GM12878 (cell line): Measurements from ENCODE around the gene GMDS. TPM values are rescaled to one million over a fixed set of nuclear protein-coding genes. Genes with fewer than 3 reads are reported as not detected.
A peak's percentile ranks its signal among the peaks of the same experiment; 100 is the strongest.

Experiments
- ATAC-seq: fragments of 200-7000 bp; cut with Tn5 transposase; 3 replicates; pipeline ENCODE4 v1.9.1; 2020; ENCODE audit warnings: mild to moderate bottlenecking, moderate library complexity
- BruUV-seq: library from RNA; stranded (reverse); fragments of 400-500 nt; replicated peaks from 2 replicates; lab custom pipeline; 2021; lab: Mats Ljungman, UMichigan
- CTCF ChIA-PET: fragments of 300-600 bp; sonication (Branson Sonifier 250); formaldehyde crosslinking; extraction: SDS; loops from one replicate; lab custom pipeline; 2021; ENCODE audit warnings: inconsistent platforms; lab: Yijun Ruan, JAX
- POLR2A ChIA-PET: fragments of 350-600 bp; formaldehyde crosslinking; extraction: SDS; loops from one replicate; lab custom pipeline; 2021; ENCODE audit warnings: inconsistent platforms; lab: Charles Lee
- RAD21 ChIA-PET: fragments of 300-600 bp; sonication (Branson Sonifier 250); formaldehyde crosslinking; loops from one replicate; lab custom pipeline; 2023; ENCODE audit warnings: antibody characterized with exemption; ENCODE audit not compliant: unreplicated experiment; lab: Charles Lee
- SMC1A ChIA-PET: fragments of 300-600 bp; sonication (Branson Sonifier 250); formaldehyde crosslinking; loops from one replicate; lab custom pipeline; 2023; ENCODE audit not compliant: unreplicated experiment, uncharacterized antibody; lab: Charles Lee
- DNase-seq: peaks from one replicate; pipeline ENCODE4 v3.0.0-alpha.2; 2011; ENCODE audit warnings: low read depth, low spot score
- FAIRE-seq: peaks from 3 replicates; lab custom pipeline; 2011; peaks lifted over from hg19 to GRCh38; lab: Jason Lieb, UNC
- H2AFZ ChIP-seq: 2 replicates; pipeline ENCODE4 v1.6.0; 2011; ENCODE audit warnings: low read depth, low read length, control low read depth; ENCODE audit not compliant: control insufficient read depth
- H3K27ac ChIP-seq: 2 replicates; pipeline ENCODE4 v1.5.1; 2011; ENCODE audit warnings: control low read depth; ENCODE audit not compliant: control insufficient read depth, insufficient read depth
- H3K27me3 ChIP-seq, 2 experiments: replicated peaks in 1 of 2; 2 replicates each; pipeline versions ENCODE4 v1.6.0 to v1.6.1; 2011; ENCODE audit warnings: low read length in 1 of 2; ENCODE audit not compliant: control insufficient read depth in 2 of 2, insufficient read depth in 2 of 2
- H3K36me3 ChIP-seq, 2 experiments: 2 replicates each; pipeline ENCODE4 v1.5.1; 2011; ENCODE audit warnings: low read length in 1 of 2; ENCODE audit not compliant: control insufficient read depth in 2 of 2, insufficient read depth in 2 of 2
- H3K4me1 ChIP-seq: 2 replicates; pipeline ENCODE4 v1.6.1; 2011; ENCODE audit warnings: mild to moderate bottlenecking, low read length, moderate library complexity, mixed read lengths; ENCODE audit not compliant: control insufficient read depth, insufficient read depth
- H3K4me2 ChIP-seq: 2 replicates; pipeline ENCODE4 v1.6.0; 2011; ENCODE audit warnings: control low read depth; ENCODE audit not compliant: control insufficient read depth, insufficient read depth
- H3K4me3 ChIP-seq: fragments of 200-600 bp; sonication (generic); 2 replicates; pipeline ENCODE4 v1.5.1; 2016
- H3K79me2 ChIP-seq: 2 replicates; pipeline ENCODE4 v1.6.0; 2011; ENCODE audit warnings: low read length; ENCODE audit not compliant: control insufficient read depth, insufficient read depth
- H3K9ac ChIP-seq: 2 replicates; pipeline ENCODE4 v1.8.0; 2011; ENCODE audit warnings: low read length, control low read depth, mixed read lengths; ENCODE audit not compliant: control insufficient read depth, insufficient read depth
- H3K9me3 ChIP-seq: replicated peaks from 3 replicates; pipeline ENCODE4 v1.5.1; 2011; ENCODE audit warnings: mild to moderate bottlenecking, low read length; ENCODE audit not compliant: control insufficient read depth, insufficient read depth
- H4K20me1 ChIP-seq: 2 replicates; pipeline ENCODE4 v1.6.0; 2011; ENCODE audit not compliant: control insufficient read depth, insufficient read depth
- CHD2 ChIP-seq: IDR thresholded peaks from 2 replicates; pipeline ENCODE4 v1.6.1; 2011; ENCODE audit warnings: low read depth, low read length, improper control_type of control experiment, borderline replicate concordance
- IRF3 ChIP-seq: fragments of 450-650 bp; IDR thresholded peaks from 2 replicates; pipeline ENCODE4 v1.6.1; 2014; ENCODE audit warnings: mild to moderate bottlenecking
- NFYA ChIP-seq: IDR thresholded peaks from 2 replicates; pipeline ENCODE4 v1.6.1; 2011; ENCODE audit warnings: low read depth, mild to moderate bottlenecking, low read length, improper control_type of control experiment, borderline replicate concordance
- PAX5 ChIP-seq: IDR thresholded peaks from 2 replicates; pipeline ENCODE4 v1.6.1; 2011; ENCODE audit warnings: low read depth, low read length, borderline replicate concordance
- PAX8 ChIP-seq: fragments of 450-650 bp; IDR thresholded peaks from 2 replicates; pipeline ENCODE4 v1.6.1; 2017; ENCODE audit warnings: mild to moderate bottlenecking, moderate library complexity
- RCOR1 ChIP-seq: conservative IDR thresholded peaks from 2 replicates; pipeline ENCODE4 v1.6.1; 2012; ENCODE audit warnings: low read depth, low read length, improper control_type of control experiment
- RUNX3 ChIP-seq: IDR thresholded peaks from 2 replicates; pipeline ENCODE4 v1.6.1; 2012; ENCODE audit warnings: low read length, inconsistent platforms
- SUPT20H ChIP-seq: IDR thresholded peaks from 2 replicates; pipeline ENCODE4 v1.6.1; 2011; ENCODE audit warnings: low read depth, mild to moderate bottlenecking, low read length, moderate library complexity, borderline replicate concordance; ENCODE audit not compliant: control insufficient read depth
- WGBS: methylation state at CpG from one replicate; pipeline ENCODE4 v1.1.6; 2016; ENCODE audit warnings: low lambda C conversion rate; ENCODE audit not compliant: insufficient replicate concordance, insufficient coverage; ENCODE audit errors: missing lambda C conversion rate; 5-methylcytosine and 5-hydroxymethylcytosine counted together
- in situ Hi-C: fragments of 300-500 bp; cut with MboI; formaldehyde crosslinking; loops from 9 replicates; pipeline ENCODE4 v1.14.3; 2018; ENCODE audit warnings: mixed read lengths
- intact Hi-C: fragments of 100-400 bp; cut with micrococcal nuclease; formaldehyde crosslinking; loops from one replicate; pipeline ENCODE4 v1.14.2; 2022; ENCODE audit not compliant: unreplicated experiment
- polyA plus RNA-seq, 11 experiments: library from polyadenylated mRNA; depleted of rRNA in 4 of 11; unstranded in 6 of 11; stranded (reverse) in 5 of 11; fragments of >200 nt; fragmentation: Nextera tagmentation in 4 of 11; fragmentation: Illumina TruSeq in 1 of 11; extraction: Ambion mirVana in 4 of 11; extraction: Trizol in 1 of 11; gene quantifications; 1 replicate in 1 of 11; 2 replicates in 10 of 11; pipeline versions ENCODE4 v1.2.1 to v1.2.3, GENCODE V29; 2011 to 2016; ENCODE audit warnings: inconsistent platforms in 2 of 11, missing spikeins in 2 of 11, low read depth in 1 of 11
- total RNA-seq, 4 experiments: library from RNA; depleted of rRNA in 3 of 4; stranded (reverse); fragments of >200 nt in 3 of 4; fragmentation: Illumina TruSeq in 1 of 4; extraction: Trizol in 1 of 4; gene quantifications; 2 replicates each; pipeline versions ENCODE4 v1.2.1 to v1.2.3, GENCODE V29; 2013 to 2021

The GMDS gene
- total and polyA plus RNA-seq, 10 of the 15 experiments (the other 5 are each of a cell fraction or from before 2014, with no cell fraction given): 0.61 to 53.8 (median 29.3) TPM

GRCh38 chr6:1940381-1940780 lies 305.0 kb downstream of the GMDS start:
- H3K36me3 ChIP-seq: no peaks in the 10 kb centered on the region
- no peak overlapping the region for H2AFZ ChIP-seq
- peak; percentile 33 for DNase-seq
- no TSS peak for BruUV-seq
- no peaks in the 10 kb centered on the region for H3K27me3 ChIP-seq
- RAD21 ChIA-PET: no interaction called here
- CTCF ChIA-PET: no interaction called here
- 30% methylated on average over 2 of the region's 2 CpGs for WGBS
- H4K20me1 ChIP-seq: no peaks in the 10 kb centered on the region
- no peak for FAIRE-seq
- intact Hi-C loops (no loop called here), in situ Hi-C loops (no loop called here)
- peak; percentile 96 for ATAC-seq
- SMC1A ChIA-PET: interaction anchor here (1.3 kb wide), 1 partner anchor 25 kb away, joined by 3 read pairs; no protein-coding TSS in a partner anchor
- no peak overlapping the region for H3K4me2 ChIP-seq
- POLR2A ChIA-PET: no interaction called here
- H3K9ac ChIP-seq: no peak overlapping the region
- peaks cover 7% of the 10 kb centered on the region; the same call in 1 of the 2 replicates for H3K4me1 ChIP-seq
- TF ChIP-seq CHD2: no peak
- no peak for TF ChIP-seq RCOR1
- peak; percentile 93 for TF ChIP-seq PAX5
- TF ChIP-seq IRF3: no peak
- 0 out of 2 replicates have a peak, but pooled peaks have one; percentile 9 for TF ChIP-seq RUNX3
- TF ChIP-seq NFYA: no peak
- TF ChIP-seq SUPT20H: no peak
- peak; percentile 92 for TF ChIP-seq PAX8
- no peak overlapping the region for H3K27ac ChIP-seq
- H3K79me2 ChIP-seq: no peaks in the 10 kb centered on the region
- H3K4me3 ChIP-seq: no peak overlapping the region
- no peaks in the 10 kb centered on the region; the same call in 2 of the 3 replicates for H3K9me3 ChIP-seq
